Effector memory CD4-positive, alpha-beta T cell (primary cell): ENCODE results near the gene FCRL6.

Source experiments
- DNase-seq, 3 donors: peaks; one replicate each; pipeline ENCODE4 v3.0.0-alpha.2; 2020
- H3K27ac ChIP-seq: 2 replicates; pipeline ENCODE4 v1.7.0; 2013; ENCODE audit warnings: mild to moderate bottlenecking, low read length, moderate library complexity; ENCODE audit not compliant: insufficient read depth, poor library complexity, severe bottlenecking
- H3K27me3 ChIP-seq: replicated peaks from 2 replicates; pipeline ENCODE4 v1.7.0; 2013; ENCODE audit warnings: mild to moderate bottlenecking, low read length; ENCODE audit not compliant: insufficient read depth, control insufficient read depth, poor library complexity, severe bottlenecking
- H3K36me3 ChIP-seq: 2 replicates; pipeline ENCODE4 v1.7.0; 2013; ENCODE audit warnings: mild to moderate bottlenecking, low read length, moderate library complexity; ENCODE audit not compliant: control insufficient read depth, insufficient read depth
- H3K4me1 ChIP-seq: 2 replicates; pipeline ENCODE4 v1.7.0; 2013; ENCODE audit warnings: low read length, mild to moderate bottlenecking; ENCODE audit not compliant: control insufficient read depth, insufficient read depth, poor library complexity, severe bottlenecking
- H3K4me3 ChIP-seq: 2 replicates; pipeline ENCODE4 v1.7.0; 2013; ENCODE audit warnings: low read length, low read depth, mild to moderate bottlenecking; ENCODE audit not compliant: insufficient read depth, poor library complexity, severe bottlenecking
- H3K9me3 ChIP-seq: 2 replicates; pipeline ENCODE4 v1.7.0; 2013; ENCODE audit warnings: mild to moderate bottlenecking, low read length, moderate library complexity; ENCODE audit not compliant: control insufficient read depth

Gene FCRL6

GRCh38 chr1:159798893-159799292, 3.3 kb upstream of the FCRL6 start:
- H3K4me3 ChIP-seq: no peak overlapping the region
- DNase-seq: peak in 2 of 3 donors; percentile 17 to 36
- H3K9me3 ChIP-seq: no peaks in the 10 kb centered on the region
- peaks cover under 1% of the 10 kb centered on the region for H3K27me3 ChIP-seq
- no peaks in the 10 kb centered on the region for H3K4me1 ChIP-seq
- H3K36me3 ChIP-seq: no peaks in the 10 kb centered on the region
- H3K27ac ChIP-seq: no peak overlapping the region

- no peaks in the 10 kb centered on the region for H3K36me3 ChIP-seq
- H3K9me3 ChIP-seq: no peaks in the 10 kb centered on the region
- no peaks in the 10 kb centered on the region for H3K27me3 ChIP-seq
- no peak overlapping the region for H3K4me3 ChIP-seq
- DNase-seq: no peak
- H3K27ac ChIP-seq: no peak overlapping the region
- no peaks in the 10 kb centered on the region for H3K4me1 ChIP-seq
These were observed 2.6 kb upstream of the FCRL6 start for GRCh38 chr1:159799446-159799985.

- Histone ChIP-seq H3K9me3 (no peaks in the 10 kb centered on the region), H3K27me3 (no peaks in the 10 kb centered on the region), H3K36me3 (no peaks in the 10 kb centered on the region), H3K4me1 (no peaks in the 10 kb centered on the region), H3K27ac (no peak overlapping the region), H3K4me3 (no peak overlapping the region)
- DNase-seq: no peak
These were observed 1.8 kb upstream of the FCRL6 start for GRCh38 chr1:159800177-159800930.

DNA sequence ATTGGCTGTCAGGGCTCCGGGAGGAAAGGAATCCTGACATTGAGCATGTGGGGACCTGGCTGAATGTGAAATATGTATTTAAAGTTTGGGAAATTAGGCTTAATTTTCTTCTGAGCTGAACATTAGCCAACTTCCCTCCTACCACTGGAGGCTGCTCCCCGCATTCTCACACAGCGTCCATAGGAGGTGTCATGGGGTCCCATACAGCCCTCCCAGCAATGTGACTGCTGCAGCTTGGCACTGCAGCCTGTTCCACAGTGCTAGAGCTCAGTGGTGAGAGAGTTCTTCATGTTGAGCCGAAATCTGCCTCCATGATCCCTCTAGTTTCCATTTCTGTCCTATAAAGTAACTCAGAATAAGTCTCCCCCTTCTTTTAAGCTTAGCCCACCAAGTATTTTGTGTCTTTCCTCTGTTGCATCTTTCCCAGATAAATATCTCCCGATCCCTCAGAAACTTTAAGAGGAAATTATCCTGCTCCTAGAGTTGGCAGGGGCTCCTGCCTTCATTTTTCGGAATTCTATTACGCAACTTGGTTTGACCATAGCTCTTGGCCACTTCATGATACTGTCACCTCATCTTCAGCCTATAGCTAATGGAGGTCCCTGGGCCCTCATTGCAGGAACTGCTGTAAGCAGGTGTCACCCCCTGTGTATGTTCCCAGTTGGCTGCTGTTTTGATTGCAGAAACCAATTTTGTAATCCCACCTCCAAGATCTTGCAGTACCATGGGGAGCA, 2.0 kb downstream of the FCRL6 start:
- Histone ChIP-seq H3K27me3 (no peaks in the 10 kb centered on the region), H3K4me1 (no peaks in the 10 kb centered on the region), H3K36me3 (no peaks in the 10 kb centered on the region), H3K9me3 (no peaks in the 10 kb centered on the region), H3K27ac (no peak overlapping the region), H3K4me3 (no peak overlapping the region)
- no peak for DNase-seq

DNA sequence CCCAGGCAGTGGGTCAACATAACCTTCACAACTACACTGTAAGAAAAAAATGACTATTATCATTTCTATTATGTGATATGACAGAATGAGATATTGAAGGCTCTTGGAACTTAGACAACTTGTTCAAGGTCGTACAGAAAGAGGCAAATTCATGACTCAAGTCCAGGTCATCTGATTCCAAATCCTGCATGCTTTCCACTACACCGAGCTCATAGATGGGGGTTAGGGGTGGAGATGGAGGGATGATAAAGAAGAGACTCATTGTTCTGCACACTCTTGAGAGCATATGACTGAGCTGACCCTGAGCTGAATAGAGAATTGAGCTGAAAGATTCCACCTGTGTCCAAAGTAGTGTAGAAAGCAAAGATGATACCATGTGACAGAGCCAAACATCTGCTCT, 2.8 kb downstream of the FCRL6 start:
- H3K27ac ChIP-seq: no peak overlapping the region
- no peaks in the 10 kb centered on the region for H3K27me3 ChIP-seq
- H3K4me3 ChIP-seq: no peak overlapping the region
- H3K9me3 ChIP-seq: no peaks in the 10 kb centered on the region
- H3K36me3 ChIP-seq: no peaks in the 10 kb centered on the region
- no peak for DNase-seq
- H3K4me1 ChIP-seq: no peaks in the 10 kb centered on the region

GRCh38 chr1:159815926-159816325, 13.8 kb downstream of the FCRL6 start:
- Histone ChIP-seq H3K36me3 (no peaks in the 10 kb centered on the region), H3K27me3 (no peaks in the 10 kb centered on the region), H3K9me3 (no peaks in the 10 kb centered on the region), H3K4me1 (no peaks in the 10 kb centered on the region), H3K27ac (no peak overlapping the region), H3K4me3 (no peak overlapping the region)
- no peak for DNase-seq

- Histone ChIP-seq H3K36me3 (no peaks in the 10 kb centered on the region), H3K27me3 (no peaks in the 10 kb centered on the region), H3K4me1 (no peaks in the 10 kb centered on the region), H3K27ac (no peak overlapping the region), H3K9me3 (no peaks in the 10 kb centered on the region), H3K4me3 (no peak overlapping the region)
- DNase-seq: no peak
These were observed 15.3 kb downstream of the FCRL6 start for GRCh38 chr1:159817276-159818041.

DNA sequence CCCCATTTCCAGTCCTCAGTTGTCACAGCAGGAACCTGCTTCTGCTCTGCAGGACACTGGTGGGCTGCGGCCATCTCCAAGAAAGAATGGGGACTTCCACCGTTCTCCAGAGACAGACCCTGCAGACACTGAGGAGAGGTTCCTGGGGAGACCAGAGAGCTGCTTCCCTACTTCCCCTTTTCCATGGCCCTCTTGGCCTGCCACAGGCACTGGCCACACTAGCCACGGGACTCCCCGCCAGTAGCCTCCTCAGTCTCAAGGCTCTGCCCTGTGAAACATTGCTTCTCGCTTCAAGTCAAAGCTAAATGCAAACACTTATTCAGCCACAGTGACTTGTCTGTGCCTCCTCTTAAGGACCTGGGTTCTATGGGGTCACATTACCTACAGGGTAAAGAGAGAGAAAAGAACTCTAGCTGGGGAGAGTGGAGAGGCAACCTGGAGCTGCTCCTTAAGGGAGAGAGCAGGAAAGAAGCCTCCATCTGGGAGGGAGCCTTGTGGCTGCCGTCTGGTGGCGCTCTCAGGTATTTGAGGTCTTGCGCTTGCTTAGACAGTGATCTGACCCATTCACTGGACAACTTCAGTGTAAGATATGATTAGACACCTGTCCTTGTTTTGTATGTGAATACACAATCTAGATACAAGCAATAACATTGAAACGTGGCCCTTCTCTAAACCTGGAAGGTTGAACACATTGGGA, 19.2 kb downstream of the FCRL6 start:
- no peak overlapping the region for H3K27ac ChIP-seq
- no peaks in the 10 kb centered on the region for H3K27me3 ChIP-seq
- no peak overlapping the region for H3K4me3 ChIP-seq
- H3K9me3 ChIP-seq: no peaks in the 10 kb centered on the region
- H3K4me1 ChIP-seq: peaks cover 6% of the 10 kb centered on the region
- peak in 1 of 3 donors; percentile 9 for DNase-seq
- no peaks in the 10 kb centered on the region for H3K36me3 ChIP-seq

DNA sequence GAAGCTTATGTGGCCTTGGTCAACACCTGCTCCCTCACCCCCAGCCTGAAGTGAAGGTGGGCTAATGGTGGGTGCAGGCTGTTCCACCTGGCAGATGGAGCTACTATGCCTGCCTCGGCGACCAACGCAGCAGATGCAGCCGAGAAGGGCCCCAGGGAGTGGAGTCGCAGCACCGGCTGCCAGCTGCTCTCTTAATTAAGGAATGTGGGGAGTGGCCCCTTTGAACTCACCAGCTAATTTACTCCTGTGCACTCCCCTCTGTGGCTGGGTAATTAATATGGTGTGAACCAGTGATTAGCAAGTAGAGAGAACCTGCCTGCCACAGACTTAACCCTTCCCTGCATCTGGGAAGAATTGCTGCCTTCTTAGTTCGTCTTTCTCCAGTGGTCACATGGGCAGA, 21.2 kb downstream of the FCRL6 start:
- Histone ChIP-seq H3K27me3 (no peaks in the 10 kb centered on the region), H3K27ac (no peak overlapping the region), H3K36me3 (no peaks in the 10 kb centered on the region), H3K4me1 (peaks cover 12% of the 10 kb centered on the region), H3K4me3 (no peak overlapping the region), H3K9me3 (no peaks in the 10 kb centered on the region)
- DNase-seq: no peak
